ENCODE results near the gene CHST9. TPM values are rescaled to one million over a fixed set of nuclear protein-coding genes. Genes with fewer than 3 reads are reported as not detected.

The CHST9 gene
- total and polyA plus RNA-seq, 7 experiments from 2014 or later = not detected

DNA sequence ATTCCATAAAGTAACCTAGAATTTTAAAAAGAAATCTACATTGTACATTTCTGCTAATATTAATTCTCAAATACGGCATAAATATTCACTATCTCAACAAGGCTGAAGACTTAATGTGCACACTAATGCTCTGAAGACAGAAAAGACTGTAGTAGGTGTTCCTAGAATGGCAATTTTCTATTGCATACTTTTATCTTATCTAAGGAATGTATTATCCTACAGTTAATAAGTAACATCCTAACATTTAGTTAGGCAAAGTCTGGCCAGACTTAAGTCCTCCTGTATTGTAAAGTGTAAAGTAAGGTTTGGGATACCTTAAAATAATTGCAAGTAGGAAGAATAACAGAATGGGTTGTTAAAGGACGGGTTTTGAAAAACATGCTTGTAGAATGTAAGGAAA, 42.2 kb downstream of the CHST9 start:
- H3K27me3 Mint-ChIP-seq = peaks cover 0 to 4% (median 0%) of the 10 kb centered on the region in 5 donors
- Histone ChIP-seq H3K4me3 (ENCODE audit: low read length) (no peak overlapping the region), H3K4me1 (ENCODE audit: control insufficient read depth in 2 of 2, insufficient read depth in 2 of 2, low read length in 2 of 2) (no peaks in the 10 kb centered on the region), H3K27ac (ENCODE audit: low read depth, low read length) (no peak overlapping the region), H3K27me3 (ENCODE audit: control insufficient read depth in 2 of 2, insufficient read depth in 2 of 2, low read length in 2 of 2) (no peaks in the 10 kb centered on the region), H3K36me3 (ENCODE audit: control insufficient read depth in 2 of 3, insufficient read depth in 3 of 3, low read length in 3 of 3) (no peaks in the 10 kb centered on the region), H3K9me3 (ENCODE audit: control insufficient read depth in 2 of 3, low read length in 3 of 3) (no peaks in the 10 kb centered on the region)
- CTCF ChIA-PET = no interaction called here
- DNase-seq (no peak), ATAC-seq (no peak)
- POLR2A ChIA-PET = no interaction called here
- no peak overlapping the region for H3K4me3 Mint-ChIP-seq
- H3K9me3 Mint-ChIP-seq = peaks cover 0 to 13% (median 4%) of the 10 kb centered on the region in 11 donors
- H3K4me1 Mint-ChIP-seq = no peaks in the 10 kb centered on the region
- H3K27ac Mint-ChIP-seq = no peak overlapping the region
- no peaks in the 10 kb centered on the region for H3K36me3 Mint-ChIP-seq
- intact Hi-C loops (cut with micrococcal nuclease) = no loop called here

DNA sequence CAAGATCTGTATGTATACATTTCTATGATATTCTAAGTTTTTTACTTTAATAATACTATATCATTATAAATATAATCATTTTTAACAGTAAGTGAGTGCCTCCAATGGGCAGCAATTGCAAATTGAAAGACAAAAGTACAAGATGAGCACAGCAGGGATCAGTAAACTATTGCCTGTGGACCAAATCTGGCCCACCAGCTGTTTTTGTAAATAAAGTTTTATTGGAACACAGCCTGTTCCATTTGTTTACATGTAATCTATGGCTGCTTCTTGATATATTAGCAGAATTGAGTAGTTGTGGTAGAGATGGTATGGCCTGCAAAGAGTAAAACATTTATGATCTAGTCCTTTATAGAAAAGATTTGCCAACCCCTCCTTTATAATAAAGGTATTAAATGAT, 43.2 kb downstream of the CHST9 start:
- DNase-seq (no peak), ATAC-seq (no peak)
- H3K4me1 ChIP-seq (ENCODE audit: control insufficient read depth in 2 of 2, insufficient read depth in 2 of 2, low read length in 2 of 2) = no peaks in the 10 kb centered on the region
- Mint-ChIP-seq H3K36me3 (no peaks in the 10 kb centered on the region), H3K4me3 (no peak overlapping the region), H3K9me3 (peaks cover 0 to 10% (median 2%) of the 10 kb centered on the region in 11 donors), H3K4me1 (no peaks in the 10 kb centered on the region), H3K27me3 (peaks cover 0 to 4% (median 0%) of the 10 kb centered on the region in 5 donors), H3K27ac (no peak overlapping the region)
- no peaks in the 10 kb centered on the region for H3K9me3 ChIP-seq (ENCODE audit: control insufficient read depth in 2 of 3, low read length in 3 of 3)
- intact Hi-C loops (cut with micrococcal nuclease) = no loop called here
- no peak overlapping the region for H3K4me3 ChIP-seq (ENCODE audit: low read length)
- CTCF ChIA-PET = no interaction called here
- no peak overlapping the region for H3K27ac ChIP-seq (ENCODE audit: low read depth, low read length)
- no peaks in the 10 kb centered on the region for H3K36me3 ChIP-seq (ENCODE audit: control insufficient read depth in 2 of 3, insufficient read depth in 3 of 3, low read length in 3 of 3)
- POLR2A ChIA-PET = no interaction called here
- no peaks in the 10 kb centered on the region for H3K27me3 ChIP-seq (ENCODE audit: control insufficient read depth in 2 of 2, insufficient read depth in 2 of 2, low read length in 2 of 2)

DNA sequence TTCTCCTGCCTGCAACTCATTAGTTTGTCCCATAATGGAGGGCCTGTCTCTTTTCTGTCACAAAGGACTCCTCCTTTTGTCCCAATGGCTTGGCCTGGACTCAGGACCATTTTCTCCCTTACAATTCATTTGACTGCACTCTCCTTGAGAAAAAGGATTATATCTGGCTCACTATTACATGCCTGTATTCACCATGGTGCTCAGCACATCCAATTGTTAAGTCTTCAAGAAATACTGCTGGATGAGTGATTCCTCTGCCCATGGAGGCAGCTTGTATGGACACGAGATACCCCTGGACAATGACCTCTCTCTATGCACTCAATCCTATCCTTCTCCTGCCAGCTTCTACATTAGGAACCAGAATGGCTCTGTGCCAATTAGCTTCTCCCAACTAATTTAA, 47.0 kb downstream of the CHST9 start:
- Histone ChIP-seq H3K27me3 (ENCODE audit: control insufficient read depth in 2 of 2, insufficient read depth in 2 of 2, low read length in 2 of 2) (no peaks in the 10 kb centered on the region), H3K27ac (ENCODE audit: low read depth, low read length) (no peak overlapping the region), H3K9me3 (ENCODE audit: control insufficient read depth in 2 of 3, low read length in 3 of 3) (no peaks in the 10 kb centered on the region), H3K4me3 (ENCODE audit: low read length) (no peak overlapping the region), H3K4me1 (ENCODE audit: control insufficient read depth in 2 of 2, insufficient read depth in 2 of 2, low read length in 2 of 2) (no peaks in the 10 kb centered on the region), H3K36me3 (ENCODE audit: control insufficient read depth in 2 of 3, insufficient read depth in 3 of 3, low read length in 3 of 3) (no peaks in the 10 kb centered on the region)
- Mint-ChIP-seq H3K27me3 (peaks cover 0 to 4% (median 0%) of the 10 kb centered on the region in 5 donors), H3K9me3 (peaks cover 0 to 12% (median 3%) of the 10 kb centered on the region in 11 donors), H3K4me1 (no peaks in the 10 kb centered on the region), H3K36me3 (no peaks in the 10 kb centered on the region), H3K27ac (no peak overlapping the region), H3K4me3 (no peak overlapping the region)
- intact Hi-C loops (cut with micrococcal nuclease) = no loop called here
- ATAC-seq = no peak
- ChIA-PET CTCF (no interaction called here), POLR2A (no interaction called here)
- DNase-seq = no peak

DNA sequence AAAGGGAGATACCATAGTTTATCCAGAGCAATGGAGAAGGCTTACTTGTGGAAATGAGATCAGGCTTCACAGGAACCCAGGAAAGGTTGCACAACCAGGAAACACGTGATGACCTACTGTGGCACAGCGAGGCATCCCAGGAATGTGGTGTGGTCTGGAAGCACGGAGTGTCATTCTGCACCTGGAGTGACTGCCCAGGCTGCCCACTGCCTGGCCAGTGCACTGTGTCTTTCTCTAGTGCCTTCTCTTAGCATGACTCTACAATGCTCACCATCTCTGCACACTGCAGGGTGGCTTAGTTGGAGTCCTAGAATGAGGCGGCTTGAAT, 48.9 kb downstream of the CHST9 start:
- Mint-ChIP-seq H3K27ac (no peak overlapping the region), H3K4me3 (no peak overlapping the region), H3K9me3 (peaks cover 0 to 13% (median 5%) of the 10 kb centered on the region in 11 donors), H3K27me3 (peaks cover 0 to 4% (median 0%) of the 10 kb centered on the region in 5 donors), H3K4me1 (no peaks in the 10 kb centered on the region), H3K36me3 (no peaks in the 10 kb centered on the region)
- Histone ChIP-seq H3K9me3 (ENCODE audit: control insufficient read depth in 2 of 3, low read length in 3 of 3) (no peaks in the 10 kb centered on the region), H3K27me3 (ENCODE audit: control insufficient read depth in 2 of 2, insufficient read depth in 2 of 2, low read length in 2 of 2) (no peaks in the 10 kb centered on the region), H3K4me3 (ENCODE audit: low read length) (no peak overlapping the region), H3K36me3 (ENCODE audit: control insufficient read depth in 2 of 3, insufficient read depth in 3 of 3, low read length in 3 of 3) (no peaks in the 10 kb centered on the region), H3K4me1 (ENCODE audit: control insufficient read depth in 2 of 2, insufficient read depth in 2 of 2, low read length in 2 of 2) (no peaks in the 10 kb centered on the region), H3K27ac (ENCODE audit: low read depth, low read length) (no peak overlapping the region)
- no peak for DNase-seq
- ATAC-seq = no peak
- intact Hi-C loops (cut with micrococcal nuclease) = no loop called here
- POLR2A ChIA-PET = no interaction called here
- CTCF ChIA-PET = no interaction called here

DNA sequence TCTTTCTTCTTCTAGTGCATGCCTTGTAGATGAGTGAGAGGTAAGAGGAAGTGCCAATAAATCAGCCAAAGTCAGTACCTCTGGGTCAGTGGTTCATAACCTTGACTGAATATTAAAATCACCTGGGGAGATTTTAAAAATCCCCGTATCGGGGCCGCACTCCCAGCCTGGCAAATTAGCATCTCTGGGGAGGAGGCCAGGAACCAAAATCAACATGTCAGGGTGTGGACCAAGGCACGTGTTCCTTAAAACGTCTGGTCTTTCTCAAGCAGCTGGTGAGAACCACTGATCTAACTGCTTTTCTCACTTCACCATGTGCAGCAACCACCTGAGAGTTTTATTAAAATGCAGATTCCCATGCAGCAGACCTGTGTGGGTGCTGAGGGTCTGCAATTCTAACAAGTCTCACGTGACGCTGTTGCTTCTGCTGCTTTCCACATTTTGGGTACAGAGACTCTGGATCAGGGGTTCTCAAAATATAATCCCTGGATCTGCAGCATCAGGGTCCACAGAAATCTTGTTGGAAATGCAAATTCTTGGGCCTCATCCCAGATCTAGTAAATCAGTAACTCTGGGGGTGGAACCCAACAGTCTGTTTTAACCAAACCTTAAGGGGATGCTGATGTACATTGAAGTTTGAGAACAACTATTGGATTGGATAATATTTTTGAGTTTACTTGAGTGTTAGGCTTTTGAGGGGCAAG, 49.5 kb downstream of the CHST9 start:
- intact Hi-C loops (cut with micrococcal nuclease) = no loop called here
- no peaks in the 10 kb centered on the region for H3K36me3 ChIP-seq (ENCODE audit: control insufficient read depth in 2 of 3, insufficient read depth in 3 of 3, low read length in 3 of 3)
- no peaks in the 10 kb centered on the region for H3K9me3 ChIP-seq (ENCODE audit: control insufficient read depth in 2 of 3, low read length in 3 of 3)
- H3K4me3 ChIP-seq (ENCODE audit: low read length) = no peak overlapping the region
- no peak for DNase-seq
- Mint-ChIP-seq H3K9me3 (peaks cover 0 to 13% (median 5%) of the 10 kb centered on the region in 11 donors), H3K4me1 (no peaks in the 10 kb centered on the region), H3K27ac (no peak overlapping the region), H3K4me3 (no peak overlapping the region), H3K36me3 (no peaks in the 10 kb centered on the region), H3K27me3 (peaks cover 0 to 4% (median 0%) of the 10 kb centered on the region in 5 donors)
- ATAC-seq = no peak
- no peaks in the 10 kb centered on the region for H3K4me1 ChIP-seq (ENCODE audit: control insufficient read depth in 2 of 2, insufficient read depth in 2 of 2, low read length in 2 of 2)
- H3K27ac ChIP-seq (ENCODE audit: low read depth, low read length) = no peak overlapping the region
- ChIA-PET POLR2A (no interaction called here), CTCF (no interaction called here)
- H3K27me3 ChIP-seq (ENCODE audit: control insufficient read depth in 2 of 2, insufficient read depth in 2 of 2, low read length in 2 of 2) = no peaks in the 10 kb centered on the region

DNA sequence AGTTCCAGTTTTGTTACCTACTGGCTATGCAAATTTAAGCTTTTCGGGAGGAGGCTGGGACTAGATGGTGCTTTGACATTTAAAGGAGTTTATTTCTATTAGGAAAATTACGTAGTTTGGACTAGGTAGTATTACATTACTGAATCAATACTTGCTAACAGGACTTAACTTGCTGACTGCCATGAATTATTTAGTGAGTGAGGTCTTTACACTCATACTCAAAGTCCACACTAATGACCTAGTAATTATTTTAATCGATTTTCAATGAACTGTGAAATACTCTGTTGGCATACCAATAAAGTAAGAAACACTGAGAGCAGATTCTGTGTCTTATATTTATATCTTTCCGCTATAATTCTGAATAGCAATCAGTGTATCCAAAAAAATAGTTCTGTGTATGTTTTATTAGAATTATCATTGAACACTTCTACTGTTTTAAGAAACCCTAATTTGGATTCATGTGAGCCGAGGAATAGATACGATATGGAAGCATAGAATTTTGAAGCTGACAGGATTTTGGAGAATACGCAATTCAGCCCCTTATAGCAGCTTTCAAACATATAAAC, 55.0 kb downstream of the CHST9 start:
- H3K27ac Mint-ChIP-seq = no peak overlapping the region
- no peaks in the 10 kb centered on the region for H3K27me3 ChIP-seq (ENCODE audit: control insufficient read depth in 2 of 2, insufficient read depth in 2 of 2, low read length in 2 of 2)
- ChIA-PET CTCF (no interaction called here), POLR2A (no interaction called here)
- ATAC-seq = no peak
- no peak overlapping the region for H3K4me3 Mint-ChIP-seq
- H3K9me3 ChIP-seq (ENCODE audit: control insufficient read depth in 2 of 3, low read length in 3 of 3) = no peaks in the 10 kb centered on the region
- H3K36me3 ChIP-seq (ENCODE audit: control insufficient read depth in 2 of 3, insufficient read depth in 3 of 3, low read length in 3 of 3) = no peaks in the 10 kb centered on the region
- H3K36me3 Mint-ChIP-seq = no peaks in the 10 kb centered on the region
- H3K4me1 ChIP-seq (ENCODE audit: control insufficient read depth in 2 of 2, insufficient read depth in 2 of 2, low read length in 2 of 2) = no peaks in the 10 kb centered on the region
- H3K4me3 ChIP-seq (ENCODE audit: low read length) = no peak overlapping the region
- peaks cover 0 to 12% (median 5%) of the 10 kb centered on the region in 11 donors for H3K9me3 Mint-ChIP-seq
- intact Hi-C loops (cut with micrococcal nuclease) = no loop called here
- H3K27ac ChIP-seq (ENCODE audit: low read depth, low read length) = no peak overlapping the region
- no peak for DNase-seq
- H3K4me1 Mint-ChIP-seq = no peaks in the 10 kb centered on the region
- no peaks in the 10 kb centered on the region for H3K27me3 Mint-ChIP-seq

DNA sequence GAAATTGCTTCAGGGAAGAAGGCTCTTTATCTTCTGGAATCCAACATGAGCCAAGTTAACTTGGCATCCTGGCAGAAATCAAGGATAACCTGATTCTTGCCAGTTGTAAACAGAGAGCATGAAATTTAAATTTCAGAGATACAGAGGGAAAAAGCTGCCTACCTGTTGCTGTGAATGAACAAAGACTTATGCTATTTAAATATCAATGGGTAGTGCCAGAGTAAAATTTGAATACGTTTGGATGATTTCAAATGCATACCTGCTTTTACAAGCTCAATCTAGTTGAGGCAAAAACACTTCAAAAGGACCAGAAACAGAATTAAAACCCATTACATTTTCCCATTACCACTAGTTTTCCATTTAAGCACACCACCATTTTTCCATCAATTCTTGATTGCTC, 60.9 kb downstream of the CHST9 start:
- Mint-ChIP-seq H3K4me3 (no peak overlapping the region), H3K36me3 (no peaks in the 10 kb centered on the region), H3K9me3 (peaks cover 0 to 9% (median 5%) of the 10 kb centered on the region in 11 donors), H3K4me1 (no peaks in the 10 kb centered on the region), H3K27me3 (no peaks in the 10 kb centered on the region), H3K27ac (no peak overlapping the region)
- ChIA-PET POLR2A (no interaction called here), CTCF (no interaction called here)
- H3K9me3 ChIP-seq (ENCODE audit: control insufficient read depth in 2 of 3, low read length in 3 of 3) = no peaks in the 10 kb centered on the region
- H3K4me3 ChIP-seq (ENCODE audit: low read length) = no peak overlapping the region
- DNase-seq (no peak), ATAC-seq (no peak)
- intact Hi-C loops (cut with micrococcal nuclease) = no loop called here
- no peaks in the 10 kb centered on the region for H3K4me1 ChIP-seq (ENCODE audit: control insufficient read depth in 2 of 2, insufficient read depth in 2 of 2, low read length in 2 of 2)
- H3K27me3 ChIP-seq (ENCODE audit: control insufficient read depth in 2 of 2, insufficient read depth in 2 of 2, low read length in 2 of 2) = no peaks in the 10 kb centered on the region
- no peak overlapping the region for H3K27ac ChIP-seq (ENCODE audit: low read depth, low read length)
- no peaks in the 10 kb centered on the region for H3K36me3 ChIP-seq (ENCODE audit: control insufficient read depth in 2 of 3, insufficient read depth in 3 of 3, low read length in 3 of 3)

Data from naive thymus-derived CD4-positive, alpha-beta T cell (primary cell).